Measurements from ENCODE around the gene TMEM63C. TPM values are rescaled to one million over a fixed set of nuclear protein-coding genes. Genes with fewer than 3 reads are reported as not detected.
A peak's percentile ranks its signal among the peaks of the same experiment; 100 is the strongest.

TMEM63C gene
- polyA plus RNA-seq, 6 donors from 2014 or later: 0.44 TPM; not detected in 5

DNA sequence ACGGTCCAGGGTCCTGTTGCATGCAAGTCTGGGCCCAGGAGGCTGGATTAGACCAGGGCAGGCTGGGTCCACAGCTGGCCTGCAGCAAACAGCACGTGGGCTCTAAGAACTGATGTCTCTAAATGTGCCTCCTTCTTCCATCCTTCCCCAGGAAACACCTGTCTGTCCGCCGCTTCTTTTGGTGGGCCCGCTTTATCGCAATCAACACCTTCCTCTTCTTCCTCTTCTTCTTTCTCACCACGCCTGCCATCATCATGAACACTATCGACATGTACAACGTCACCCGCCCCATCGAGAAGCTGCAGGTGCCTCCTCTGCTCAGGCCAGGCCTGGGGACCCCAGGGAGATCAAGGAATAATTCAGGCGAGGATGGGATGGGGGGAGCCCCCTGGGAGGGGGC, 61.2 kb downstream of the TMEM63C start:
- Mint-ChIP-seq H3K36me3 (no peaks in the 10 kb centered on the region), H3K27ac (peak overlapping the region; percentile 75 to 96 (median 81)), H3K4me3 (peak overlapping the region in 7 of 8 donors; percentile 6 to 73 (median 63)), H3K9me3 (peaks cover 0 to 4% (median 0%) of the 10 kb centered on the region in 7 donors), H3K27me3 (no peaks in the 10 kb centered on the region), H3K4me1 (peaks cover 36 to 44% (median 41%) of the 10 kb centered on the region in 3 donors)
- peak; percentile 51 to 54 for ATAC-seq (ENCODE audit: low read depth in 2 of 2)
- DNase-seq: peak; percentile 62

DNA sequence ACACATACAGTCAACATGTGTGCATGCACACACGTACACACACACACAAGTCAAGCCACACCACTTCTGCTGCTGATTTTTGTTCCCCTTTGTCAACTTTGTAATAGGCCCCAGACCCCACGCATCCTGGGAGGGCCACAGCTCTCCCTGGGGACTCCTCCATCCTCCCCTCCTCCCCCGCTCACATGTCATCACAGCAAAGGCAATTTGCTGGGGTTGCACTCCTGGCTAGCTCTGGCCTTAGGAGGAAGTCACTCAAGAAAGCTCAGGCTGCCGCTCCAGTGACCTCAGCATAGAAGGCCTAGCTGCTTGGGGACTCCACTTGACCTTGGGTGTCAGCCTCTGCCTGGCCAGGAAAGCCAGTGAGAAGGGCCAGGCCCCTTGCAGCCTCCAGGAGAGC, 62.3 kb downstream of the TMEM63C start:
- peaks cover 0 to 4% (median 0%) of the 10 kb centered on the region in 7 donors for H3K9me3 Mint-ChIP-seq
- H3K4me3 Mint-ChIP-seq: peak overlapping the region in 6 of 8 donors; percentile 25 to 66 (median 56)
- DNase-seq (peak; percentile 79), ATAC-seq (ENCODE audit: low read depth in 2 of 2) (peak; percentile 77 to 83)
- peak overlapping the region; percentile 81 to 97 (median 86) for H3K27ac Mint-ChIP-seq
- no peaks in the 10 kb centered on the region for H3K27me3 Mint-ChIP-seq
- H3K4me1 Mint-ChIP-seq: peaks cover 36 to 44% (median 41%) of the 10 kb centered on the region in 3 donors
- no peaks in the 10 kb centered on the region for H3K36me3 Mint-ChIP-seq

DNA sequence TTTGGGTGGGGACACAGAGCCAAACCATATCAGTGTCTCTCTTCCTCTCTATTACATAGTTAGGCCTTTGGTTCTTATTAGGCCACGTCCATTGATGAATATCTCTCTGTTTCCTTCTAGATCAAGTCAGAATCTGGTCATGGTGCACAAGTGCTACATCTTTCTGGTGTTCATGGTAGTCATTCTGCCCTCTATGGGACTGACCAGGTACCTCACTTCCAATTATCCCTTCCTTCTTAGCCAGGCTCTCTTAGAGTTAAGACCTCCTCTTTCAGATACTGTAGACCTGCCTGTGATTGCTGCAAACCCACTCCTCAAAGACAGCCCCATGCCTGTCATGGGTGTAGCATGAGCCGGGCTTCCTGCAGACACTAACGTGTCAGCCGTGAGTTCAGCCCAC, 64.2 kb downstream of the TMEM63C start:
- H3K27ac Mint-ChIP-seq: no peak overlapping the region
- H3K9me3 Mint-ChIP-seq: peaks cover 0 to 4% (median 0%) of the 10 kb centered on the region in 7 donors
- no peak for DNase-seq
- no peaks in the 10 kb centered on the region for H3K36me3 Mint-ChIP-seq
- peaks cover 36 to 44% (median 41%) of the 10 kb centered on the region in 3 donors for H3K4me1 Mint-ChIP-seq
- H3K27me3 Mint-ChIP-seq: no peaks in the 10 kb centered on the region
- peak overlapping the region in 1 of 8 donors; percentile 44 for H3K4me3 Mint-ChIP-seq
- no peak for ATAC-seq (ENCODE audit: low read depth in 2 of 2)

DNA sequence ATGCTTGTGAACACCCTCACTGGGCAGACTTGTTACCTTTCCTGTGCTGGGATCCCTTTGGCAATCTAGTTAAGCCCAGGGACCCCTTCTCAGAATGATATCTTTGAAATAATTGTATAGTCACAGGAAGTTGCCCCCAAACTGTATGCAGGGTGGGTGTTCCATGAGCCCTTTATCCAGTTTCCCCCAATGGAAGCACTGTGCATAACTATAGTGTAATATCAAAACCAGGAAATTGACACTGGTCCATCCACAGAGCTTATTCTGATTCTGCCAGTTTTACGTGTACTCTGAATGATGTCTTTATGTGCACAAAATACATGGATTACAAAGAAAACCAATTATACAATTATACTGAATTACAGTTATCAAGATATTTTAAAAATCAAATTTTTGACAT, 65.2 kb downstream of the TMEM63C start:
- no peaks in the 10 kb centered on the region for H3K36me3 Mint-ChIP-seq
- H3K4me1 Mint-ChIP-seq: peaks cover 29 to 37% (median 36%) of the 10 kb centered on the region in 3 donors
- no peak overlapping the region for H3K27ac Mint-ChIP-seq
- no peak overlapping the region for H3K4me3 Mint-ChIP-seq
- H3K27me3 Mint-ChIP-seq: no peaks in the 10 kb centered on the region
- peaks cover 0 to 4% (median 0%) of the 10 kb centered on the region in 7 donors for H3K9me3 Mint-ChIP-seq
- ATAC-seq (ENCODE audit: low read depth in 2 of 2) (no peak), DNase-seq (no peak)

DNA sequence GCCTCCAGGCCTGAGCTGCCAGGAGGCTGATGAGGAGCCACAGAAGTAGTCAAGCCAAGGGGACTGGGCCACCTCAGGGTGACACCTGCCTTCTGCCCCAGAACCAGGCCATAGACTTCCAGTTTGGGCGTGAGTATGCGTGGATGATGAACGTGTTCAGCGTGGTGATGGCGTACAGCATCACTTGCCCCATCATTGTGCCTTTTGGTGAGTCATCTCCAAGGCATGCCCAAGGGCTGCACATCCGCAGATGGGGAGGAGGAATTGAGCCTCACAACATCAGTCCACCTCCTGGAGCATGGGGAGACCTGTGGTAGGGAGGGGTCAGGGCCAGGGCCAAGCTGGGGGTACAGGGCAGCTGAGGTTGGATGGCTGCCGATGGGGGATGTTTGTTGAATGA, 67.1 kb downstream of the TMEM63C start:
- DNase-seq (no peak), ATAC-seq (ENCODE audit: low read depth in 2 of 2) (no peak)
- peak overlapping the region in 1 of 8 donors; percentile 5 for H3K4me3 Mint-ChIP-seq
- no peaks in the 10 kb centered on the region for H3K36me3 Mint-ChIP-seq
- no peaks in the 10 kb centered on the region for H3K9me3 Mint-ChIP-seq
- peaks cover 0 to 4% (median 0%) of the 10 kb centered on the region in 3 donors for H3K27me3 Mint-ChIP-seq
- peaks cover 10 to 19% (median 18%) of the 10 kb centered on the region in 3 donors for H3K4me1 Mint-ChIP-seq
- H3K27ac Mint-ChIP-seq: peak overlapping the region in 1 of 6 donors; percentile 28

DNA sequence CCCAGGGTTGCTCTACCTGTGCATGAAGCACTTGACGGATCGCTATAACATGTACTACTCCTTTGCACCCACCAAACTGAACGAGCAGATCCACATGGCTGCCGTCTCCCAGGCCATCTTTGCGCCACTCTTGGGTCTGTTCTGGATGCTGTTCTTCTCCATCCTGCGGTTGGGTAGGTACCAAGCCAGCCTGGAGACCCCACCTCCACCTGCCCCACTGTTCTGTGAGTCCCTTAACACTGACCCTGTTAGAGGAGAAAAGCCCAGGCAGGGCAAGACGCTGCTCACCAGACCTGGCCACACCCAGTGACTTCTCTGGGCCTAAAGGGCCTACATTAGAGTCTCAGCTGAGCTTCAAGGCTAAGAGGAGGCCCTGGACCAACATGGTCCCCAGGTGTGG, 67.7 kb downstream of the TMEM63C start:
- ATAC-seq (ENCODE audit: low read depth in 2 of 2): no peak
- no peak for DNase-seq
- Mint-ChIP-seq H3K27me3 (peaks cover 0 to 4% (median 0%) of the 10 kb centered on the region in 3 donors), H3K36me3 (no peaks in the 10 kb centered on the region), H3K9me3 (no peaks in the 10 kb centered on the region), H3K27ac (peak overlapping the region in 1 of 6 donors; percentile 60), H3K4me3 (no peak overlapping the region), H3K4me1 (peaks cover 4 to 13% (median 12%) of the 10 kb centered on the region in 3 donors)

DNA sequence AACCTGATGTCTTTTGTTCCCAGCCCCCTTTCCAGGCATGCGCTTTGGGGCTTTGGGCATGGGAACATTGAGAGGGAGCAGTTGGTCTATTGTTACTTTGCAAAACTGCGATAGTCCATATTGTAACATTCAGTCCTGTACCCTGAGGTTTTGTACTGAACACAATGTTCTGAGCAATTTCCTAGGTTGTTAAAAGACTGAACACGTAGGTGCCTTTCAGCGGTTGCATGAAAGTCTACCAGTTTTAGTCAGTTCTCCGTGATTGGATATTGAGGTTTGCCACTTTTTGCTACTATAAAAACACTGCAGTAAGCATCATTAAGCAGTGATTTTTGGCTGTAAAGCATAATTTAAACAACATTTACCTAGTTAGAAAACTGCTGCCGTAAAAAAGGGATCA, 69.3 kb downstream of the TMEM63C start:
- ATAC-seq (ENCODE audit: low read depth in 2 of 2) (no peak), DNase-seq (no peak)
- H3K27ac Mint-ChIP-seq: no peak overlapping the region
- H3K36me3 Mint-ChIP-seq: no peaks in the 10 kb centered on the region
- H3K4me3 Mint-ChIP-seq: no peak overlapping the region
- peaks cover 0 to 6% (median 2%) of the 10 kb centered on the region in 3 donors for H3K27me3 Mint-ChIP-seq
- H3K9me3 Mint-ChIP-seq: no peaks in the 10 kb centered on the region
- peaks cover 0 to 2% (median 0%) of the 10 kb centered on the region in 3 donors for H3K4me1 Mint-ChIP-seq

DNA sequence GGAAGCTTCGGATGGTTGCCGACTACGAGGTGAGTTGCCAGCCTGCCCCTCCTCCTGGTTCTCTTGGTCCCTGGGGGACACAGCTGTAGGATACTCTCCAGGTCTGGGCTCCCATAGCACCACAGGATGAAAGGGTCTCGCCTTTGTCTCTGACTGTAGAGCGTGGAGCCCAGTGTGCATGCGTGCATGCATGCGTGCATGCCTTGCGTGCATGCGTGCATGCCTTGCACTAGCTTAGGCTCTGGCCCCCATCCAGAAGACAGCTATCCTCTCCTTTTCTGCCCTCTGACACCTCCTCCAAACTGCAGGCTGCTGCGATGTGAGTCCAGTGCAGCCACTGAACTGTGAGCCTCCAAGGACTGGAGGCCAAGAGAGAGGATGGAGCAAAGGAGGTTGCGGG, 70.3 kb downstream of the TMEM63C start:
- no peaks in the 10 kb centered on the region for H3K9me3 Mint-ChIP-seq
- DNase-seq: no peak
- no peaks in the 10 kb centered on the region for H3K4me1 Mint-ChIP-seq
- peaks cover 0 to 16% (median 7%) of the 10 kb centered on the region in 3 donors for H3K27me3 Mint-ChIP-seq
- no peak overlapping the region for H3K27ac Mint-ChIP-seq
- no peak for ATAC-seq (ENCODE audit: low read depth in 2 of 2)
- no peak overlapping the region for H3K4me3 Mint-ChIP-seq
- H3K36me3 Mint-ChIP-seq: no peaks in the 10 kb centered on the region

DNA sequence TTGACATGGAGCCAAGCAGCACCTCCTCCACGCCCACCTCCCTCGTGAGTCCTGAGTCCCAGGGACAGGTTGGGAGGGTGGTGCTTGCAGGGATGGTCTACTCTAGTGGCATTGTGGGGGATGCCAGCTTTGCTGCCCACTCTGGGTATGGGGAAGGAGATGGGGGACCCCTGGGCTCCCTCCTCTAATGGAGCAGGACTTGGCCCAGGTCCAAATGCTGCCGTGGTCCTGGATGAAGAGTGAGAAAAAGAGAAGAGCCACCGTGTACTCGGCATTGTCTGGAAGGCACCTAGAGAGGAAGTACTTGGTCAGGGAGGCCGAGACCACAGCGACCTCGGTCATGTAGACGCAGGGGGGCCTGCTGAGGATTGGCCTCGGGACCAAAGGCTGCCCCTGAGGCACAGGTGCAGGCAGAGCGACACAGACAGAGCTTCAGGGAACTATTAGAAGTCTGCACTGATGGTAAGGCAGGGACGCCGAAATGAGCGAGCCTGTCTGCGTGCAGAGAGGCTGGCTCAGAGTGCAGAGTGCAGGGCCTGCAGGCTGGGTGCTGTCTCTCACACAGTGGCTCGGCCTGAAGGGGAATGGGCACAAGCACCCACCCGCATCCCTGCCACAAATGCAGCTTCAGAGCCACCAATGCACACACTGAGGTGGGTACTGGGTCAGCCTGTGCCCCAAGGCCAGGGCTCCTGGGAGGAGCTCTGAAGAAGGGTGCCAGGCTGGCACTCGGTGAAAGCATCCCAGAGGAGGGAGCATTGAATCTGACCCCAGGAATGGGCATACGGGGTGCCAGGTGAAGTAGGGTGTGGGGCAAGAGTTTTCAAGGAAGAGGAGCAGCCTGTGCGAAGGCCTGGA, 72.0 kb downstream of the TMEM63C start:
- Mint-ChIP-seq H3K9me3 (no peaks in the 10 kb centered on the region), H3K4me3 (no peak overlapping the region), H3K27ac (peak overlapping the region in 1 of 6 donors; percentile 83), H3K36me3 (no peaks in the 10 kb centered on the region), H3K4me1 (no peaks in the 10 kb centered on the region), H3K27me3 (peaks cover 0 to 18% (median 12%) of the 10 kb centered on the region in 3 donors)
- no peak for ATAC-seq (ENCODE audit: low read depth in 2 of 2)
- no peak for DNase-seq

DNA sequence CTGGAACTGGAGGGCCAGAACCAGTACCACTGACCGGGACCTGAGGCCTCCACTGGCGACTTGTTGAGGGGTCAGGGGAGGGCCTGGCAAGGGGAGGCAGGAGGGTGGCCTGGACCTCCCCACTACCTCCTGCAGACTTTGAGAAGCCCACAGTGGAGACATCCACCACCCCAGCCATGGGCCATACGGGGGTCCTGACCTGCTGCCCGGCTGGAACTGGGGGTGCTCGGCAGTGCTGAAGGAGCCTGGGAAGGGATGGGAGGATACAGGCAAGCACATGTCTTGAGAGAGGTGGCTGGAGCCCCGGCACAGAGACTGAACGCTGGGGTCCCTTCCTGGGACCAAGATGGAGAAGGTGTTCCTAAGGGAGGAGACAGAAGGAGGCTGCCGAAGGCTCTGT, 75.1 kb downstream of the TMEM63C start:
- ATAC-seq (ENCODE audit: low read depth in 2 of 2): no peak
- H3K4me1 Mint-ChIP-seq: no peaks in the 10 kb centered on the region
- no peaks in the 10 kb centered on the region for H3K36me3 Mint-ChIP-seq
- H3K4me3 Mint-ChIP-seq: no peak overlapping the region
- peaks cover 9 to 36% (median 20%) of the 10 kb centered on the region in 3 donors for H3K27me3 Mint-ChIP-seq
- no peak for DNase-seq
- no peaks in the 10 kb centered on the region for H3K9me3 Mint-ChIP-seq
- no peak overlapping the region for H3K27ac Mint-ChIP-seq

DNA sequence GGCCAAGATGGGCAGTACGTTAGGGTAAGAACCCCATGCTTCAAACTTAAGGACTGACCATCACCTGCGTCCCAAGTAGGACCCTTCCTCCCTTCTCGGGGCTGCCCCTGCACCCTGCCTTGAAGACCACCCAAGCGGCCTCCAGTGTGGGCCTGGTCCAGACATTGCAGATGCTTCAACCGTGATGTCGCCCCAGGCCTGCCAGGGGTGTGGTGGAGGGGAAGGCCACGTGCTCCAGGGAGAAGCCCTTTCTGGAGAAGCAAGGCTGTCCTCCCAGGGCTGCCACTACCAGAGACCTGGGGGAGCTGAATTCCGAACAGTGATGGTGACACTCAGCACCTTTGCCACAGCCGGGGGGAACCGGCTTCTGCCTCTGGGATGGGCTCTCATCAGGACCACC, 76.1 kb downstream of the TMEM63C start:
- no peak overlapping the region for H3K4me3 Mint-ChIP-seq
- H3K4me1 Mint-ChIP-seq: no peaks in the 10 kb centered on the region
- H3K36me3 Mint-ChIP-seq: no peaks in the 10 kb centered on the region
- peaks cover 13 to 39% (median 20%) of the 10 kb centered on the region in 3 donors for H3K27me3 Mint-ChIP-seq
- ATAC-seq (ENCODE audit: low read depth in 2 of 2) (no peak), DNase-seq (no peak)
- no peak overlapping the region for H3K27ac Mint-ChIP-seq
- no peaks in the 10 kb centered on the region for H3K9me3 Mint-ChIP-seq

DNA sequence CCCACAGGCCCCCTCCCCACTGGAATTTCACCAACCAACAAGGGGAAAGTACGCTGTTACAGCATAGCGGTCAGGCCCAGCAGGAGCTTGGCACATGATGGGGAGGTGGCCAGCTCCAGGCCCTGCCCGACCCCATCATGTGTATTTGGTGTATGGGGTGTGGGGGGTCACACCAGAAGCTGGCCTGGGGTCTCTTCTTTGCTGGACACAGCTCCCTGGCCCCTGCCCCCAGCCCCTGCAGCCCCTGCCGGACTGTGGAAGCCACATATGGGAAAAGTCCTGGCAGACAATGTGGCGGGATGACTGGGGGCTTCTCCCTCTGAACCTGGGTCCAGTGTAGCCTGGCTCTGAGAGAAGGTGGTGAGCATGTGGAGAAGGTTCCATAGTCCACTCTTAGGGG, 77.0 kb downstream of the TMEM63C start:
- DNase-seq (no peak), ATAC-seq (ENCODE audit: low read depth in 2 of 2) (no peak)
- peaks cover 13 to 40% (median 20%) of the 10 kb centered on the region in 3 donors for H3K27me3 Mint-ChIP-seq
- no peak overlapping the region for H3K4me3 Mint-ChIP-seq
- no peaks in the 10 kb centered on the region for H3K9me3 Mint-ChIP-seq
- H3K36me3 Mint-ChIP-seq: no peaks in the 10 kb centered on the region
- H3K4me1 Mint-ChIP-seq: no peaks in the 10 kb centered on the region
- peak overlapping the region in 1 of 6 donors; percentile 14 for H3K27ac Mint-ChIP-seq

DNA sequence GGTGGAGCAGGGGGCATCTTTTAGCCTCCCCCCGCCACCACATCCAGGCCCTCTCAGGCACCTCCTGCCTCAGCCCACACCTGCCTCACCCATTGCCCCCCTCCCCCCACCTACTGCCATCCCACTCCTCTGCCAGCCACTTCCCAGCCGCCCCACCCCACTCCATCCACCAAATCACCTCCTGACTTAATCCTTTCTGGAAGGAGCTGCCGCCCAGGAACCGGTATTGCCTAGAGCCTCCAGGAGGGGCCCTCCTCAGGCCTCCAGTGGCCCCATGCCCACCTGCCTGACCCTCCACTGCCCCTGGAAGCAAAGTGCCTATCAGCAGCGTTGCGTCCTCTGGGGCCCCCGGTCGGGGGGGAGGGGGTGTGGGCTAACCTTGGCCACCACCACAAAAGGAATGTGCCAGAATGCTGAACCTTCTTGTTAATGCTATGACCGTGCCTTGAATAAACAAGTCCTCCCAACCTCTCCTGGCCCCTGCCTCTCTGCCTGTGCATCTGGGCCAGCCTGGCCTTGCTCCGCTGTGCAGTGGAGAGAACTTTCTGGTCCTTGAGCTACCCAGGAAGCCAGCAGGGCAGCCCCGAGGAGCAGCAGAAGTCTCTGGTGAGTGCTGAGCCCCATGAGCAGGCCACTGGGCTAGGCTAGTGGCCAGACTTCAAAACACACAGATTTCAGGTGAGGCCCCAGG, 77.6 kb downstream of the TMEM63C start:
- DNase-seq: no peak
- no peaks in the 10 kb centered on the region for H3K4me1 Mint-ChIP-seq
- no peak overlapping the region for H3K4me3 Mint-ChIP-seq
- H3K27ac Mint-ChIP-seq: peak overlapping the region in 2 of 6 donors; percentile 14 to 43
- H3K9me3 Mint-ChIP-seq: no peaks in the 10 kb centered on the region
- no peaks in the 10 kb centered on the region for H3K36me3 Mint-ChIP-seq
- ATAC-seq (ENCODE audit: low read depth in 2 of 2): no peak
- peaks cover 13 to 40% (median 20%) of the 10 kb centered on the region in 3 donors for H3K27me3 Mint-ChIP-seq

All from naive B cell (primary cell).